A673 (cell line): ENCODE results near the gene ATP1A2.

Experiments used
- EZH2 ChIP-seq: fragments of 200-600 bp; sonication (generic); IDR thresholded peaks from 2 replicates; pipeline ENCODE4 v1.6.1; 2017; ENCODE audit warnings: borderline replicate concordance, low read depth, mild to moderate bottlenecking, mixed read lengths, antibody characterized with exemption, low read length; ENCODE audit not compliant: poor library complexity, severe bottlenecking
- TF ChIP-seq, protein P1 (sequence below): fragments of 300-800, 200-600 bp; sonication (generic); conservative IDR thresholded peaks from 2 replicates; pipeline ENCODE4 v1.5.1; 2017; ENCODE audit warnings: low read depth, mild to moderate bottlenecking, antibody characterized with exemption, low read length, moderate library complexity, mixed read lengths

DNA sequence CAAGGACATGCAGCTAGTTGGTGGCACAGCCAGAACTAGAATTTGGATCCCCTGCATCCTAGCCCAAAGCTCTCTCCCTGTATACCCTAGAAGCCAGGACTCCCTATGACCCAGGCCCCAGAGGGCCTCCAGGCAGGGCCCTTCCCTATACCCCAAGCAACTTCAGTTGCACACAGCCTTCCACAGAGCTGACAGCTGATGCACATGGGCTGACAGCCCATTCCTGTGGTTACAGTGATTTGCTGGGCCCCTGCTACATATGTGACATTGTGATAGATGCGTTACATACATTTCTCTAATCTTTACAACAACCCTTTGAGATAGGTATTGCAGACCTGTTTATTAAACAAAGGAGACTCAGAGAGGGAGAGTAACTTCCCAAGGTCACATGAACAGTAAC, 5.8 kb downstream of the ATP1A2 start:
- TF ChIP-seq, protein P1, sequence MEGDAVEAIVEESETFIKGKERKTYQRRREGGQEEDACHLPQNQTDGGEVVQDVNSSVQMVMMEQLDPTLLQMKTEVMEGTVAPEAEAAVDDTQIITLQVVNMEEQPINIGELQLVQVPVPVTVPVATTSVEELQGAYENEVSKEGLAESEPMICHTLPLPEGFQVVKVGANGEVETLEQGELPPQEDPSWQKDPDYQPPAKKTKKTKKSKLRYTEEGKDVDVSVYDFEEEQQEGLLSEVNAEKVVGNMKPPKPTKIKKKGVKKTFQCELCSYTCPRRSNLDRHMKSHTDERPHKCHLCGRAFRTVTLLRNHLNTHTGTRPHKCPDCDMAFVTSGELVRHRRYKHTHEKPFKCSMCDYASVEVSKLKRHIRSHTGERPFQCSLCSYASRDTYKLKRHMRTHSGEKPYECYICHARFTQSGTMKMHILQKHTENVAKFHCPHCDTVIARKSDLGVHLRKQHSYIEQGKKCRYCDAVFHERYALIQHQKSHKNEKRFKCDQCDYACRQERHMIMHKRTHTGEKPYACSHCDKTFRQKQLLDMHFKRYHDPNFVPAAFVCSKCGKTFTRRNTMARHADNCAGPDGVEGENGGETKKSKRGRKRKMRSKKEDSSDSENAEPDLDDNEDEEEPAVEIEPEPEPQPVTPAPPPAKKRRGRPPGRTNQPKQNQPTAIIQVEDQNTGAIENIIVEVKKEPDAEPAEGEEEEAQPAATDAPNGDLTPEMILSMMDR, result no peak
- TF ChIP-seq EZH2, result no peak
